HFFc6 (cell line): Measurements from ENCODE around the gene QKI. TPM values are rescaled to one million over a fixed set of nuclear protein-coding genes. Genes with fewer than 3 reads are reported as not detected.

Source experiments
- DNase-seq: peaks from one replicate; pipeline ENCODE4 v3.0.0-alpha.2; 2018
- H3K27ac Mint-ChIP-seq: 2 replicates; pipeline ENCODE4 v1.8.0; 2020; ENCODE audit warnings: mild to moderate bottlenecking, mixed read lengths
- H3K27me3 Mint-ChIP-seq: 2 replicates; pipeline ENCODE4 v1.8.0; 2021; ENCODE audit warnings: mild to moderate bottlenecking, moderate library complexity, mixed read lengths; ENCODE audit not compliant: insufficient read depth
- H3K36me3 Mint-ChIP-seq: 2 replicates; pipeline ENCODE4 v1.8.0; 2021; ENCODE audit warnings: low read depth, mixed read lengths
- H3K4me1 Mint-ChIP-seq: 2 replicates; pipeline ENCODE4 v1.8.0; 2020; ENCODE audit warnings: low read depth, mixed read lengths
- H3K4me3 Mint-ChIP-seq: 2 replicates; pipeline ENCODE4 v1.8.0; 2020; ENCODE audit warnings: mild to moderate bottlenecking, moderate library complexity, mixed read lengths
- H3K9me3 Mint-ChIP-seq: 2 replicates; pipeline ENCODE4 v1.8.0; 2020; ENCODE audit warnings: mild to moderate bottlenecking, mixed read lengths
- CTCF ChIP-seq: fragments of 200-600 bp; sonication (generic); IDR thresholded peaks from 2 replicates; pipeline ENCODE4 v1.5.0; 2021; ENCODE audit warnings: antibody characterized with exemption, mild to moderate bottlenecking
- total RNA-seq, 6 experiments: library from RNA; stranded (reverse); fragmentation: NEBNext Ultra II Directional; extraction: Animal tissue kit (Norgen Biotek cat#: 25700); gene quantifications; 2 replicates in 1 of 6; 3 replicates in 5 of 6; pipeline ENCODE4 v1.2.3, GENCODE V29; 2021

Gene QKI
- total RNA-seq, 6 experiments from 2014 or later: 71.3 to 90.5 (median 85.1) TPM

- Mint-ChIP-seq H3K27me3 (peaks cover 6% of the 10 kb centered on the region), H3K36me3 (no peaks in the 10 kb centered on the region), H3K9me3 (no peaks in the 10 kb centered on the region), H3K4me1 (no peaks in the 10 kb centered on the region), H3K27ac (no peak overlapping the region), H3K4me3 (no peak overlapping the region)
- DNase-seq: no peak
- no peak for TF ChIP-seq CTCF
Measured at GRCh38 chr6:163599684-163600083, 185.2 kb downstream of the QKI start.

- H3K9me3 Mint-ChIP-seq: no peaks in the 10 kb centered on the region
- no peak overlapping the region for H3K27ac Mint-ChIP-seq
- no peaks in the 10 kb centered on the region for H3K4me1 Mint-ChIP-seq
- H3K4me3 Mint-ChIP-seq: no peak overlapping the region
- H3K36me3 Mint-ChIP-seq: no peaks in the 10 kb centered on the region
- no peak for TF ChIP-seq CTCF
- H3K27me3 Mint-ChIP-seq: peaks cover 6% of the 10 kb centered on the region
- no peak for DNase-seq
Measured at GRCh38 chr6:163600331-163600730, 185.8 kb downstream of the QKI start.

GRCh38 chr6:163600781-163601180 lies 186.3 kb downstream of the QKI start:
- no peaks in the 10 kb centered on the region for H3K4me1 Mint-ChIP-seq
- no peaks in the 10 kb centered on the region for H3K36me3 Mint-ChIP-seq
- no peak for DNase-seq
- no peak for TF ChIP-seq CTCF
- H3K27me3 Mint-ChIP-seq: peaks cover 8% of the 10 kb centered on the region
- H3K27ac Mint-ChIP-seq: no peak overlapping the region
- no peaks in the 10 kb centered on the region for H3K9me3 Mint-ChIP-seq
- H3K4me3 Mint-ChIP-seq: no peak overlapping the region

- Mint-ChIP-seq H3K27ac (no peak overlapping the region), H3K4me3 (no peak overlapping the region), H3K9me3 (no peaks in the 10 kb centered on the region), H3K4me1 (no peaks in the 10 kb centered on the region), H3K36me3 (no peaks in the 10 kb centered on the region), H3K27me3 (peaks cover 12% of the 10 kb centered on the region)
- no peak for DNase-seq
- TF ChIP-seq CTCF: no peak
Measured at GRCh38 chr6:163602851-163603250, 188.3 kb downstream of the QKI start.

- Mint-ChIP-seq H3K4me1 (no peaks in the 10 kb centered on the region), H3K36me3 (no peaks in the 10 kb centered on the region), H3K9me3 (no peaks in the 10 kb centered on the region), H3K27ac (no peak overlapping the region), H3K4me3 (no peak overlapping the region), H3K27me3 (peaks cover 12% of the 10 kb centered on the region)
- no peak for TF ChIP-seq CTCF
- DNase-seq: no peak
Measured at GRCh38 chr6:163603395-163603794, 188.9 kb downstream of the QKI start.
